Vagina (tissue), 2 donors: Measurements from ENCODE around the gene TMEM213. TPM values are rescaled to one million over a fixed set of nuclear protein-coding genes. Genes with fewer than 3 reads are reported as not detected.

Experiments
- DNase-seq, 2 donors: peaks; one replicate each; pipeline ENCODE4 v3.0.0-alpha.2; 2017; ENCODE audit errors: extremely low spot score in 2 of 2
- H3K27ac ChIP-seq: fragments of 200-600 bp; sonication (generic); one replicate; pipeline ENCODE4 v1.5.1; 2019
- H3K27me3 ChIP-seq: fragments of 200-600 bp; sonication (generic); one replicate; pipeline ENCODE4 v1.5.1; 2019
- H3K36me3 ChIP-seq, 2 donors: fragments of 200-600 bp; sonication (generic); one replicate each; pipeline ENCODE4 v1.5.1; 2017 to 2019
- H3K4me1 ChIP-seq: fragments of 200-600 bp; sonication (generic); one replicate; pipeline ENCODE4 v1.5.1; 2019
- H3K4me3 ChIP-seq, 2 donors: fragments of 200-600 bp; sonication (generic); 1 replicate in 1 of 2; 2 replicates in 1 of 2; pipeline ENCODE4 v1.5.1; 2016 to 2019
- H3K9me3 ChIP-seq: fragments of 200-600 bp; sonication (generic); one replicate; pipeline ENCODE4 v1.5.1; 2019
- CTCF ChIP-seq, 3 experiments: fragments of 450-650 bp in 2 of 3; fragments of 200-600 bp in 1 of 3; sonication (generic) in 1 of 3; IDR thresholded peaks; one replicate each; pipeline ENCODE4 v1.5.1; 2017 to 2019; ENCODE audit warnings: antibody characterized with exemption in 3 of 3, mild to moderate bottlenecking in 2 of 3, moderate library complexity in 2 of 3
- POLR2A ChIP-seq, 2 donors: fragments of 450-650 bp; IDR thresholded peaks; one replicate each; pipeline ENCODE4 v1.6.1; 2017; ENCODE audit warnings: antibody characterized with exemption in 2 of 2, mild to moderate bottlenecking in 2 of 2, moderate library complexity in 2 of 2
- POLR2AphosphoS5 ChIP-seq, 2 donors: sonication (generic); formaldehyde crosslinking; IDR thresholded peaks; one replicate each; pipeline ENCODE4 v1.9.0; 2017; ENCODE audit warnings: antibody characterized with exemption in 2 of 2, mild to moderate bottlenecking in 2 of 2, low read depth in 1 of 2; ENCODE audit not compliant: insufficient read depth in 1 of 2
- intact Hi-C: fragments of 100-400 bp; cut with DNase I; formaldehyde crosslinking; loops from one replicate; pipeline ENCODE4 v1.15.1; 2023
- total RNA-seq: library from RNA; depleted of rRNA; stranded (reverse); fragments of >200 nt; gene quantifications from one replicate; pipeline ENCODE4 v1.2.3, GENCODE V29; 2016

Gene TMEM213
- total RNA-seq, 1 donor from 2014 or later, result not detected

GRCh38 chr7:138834583-138834982 is 36.8 kb downstream of the TMEM213 start:
- Histone ChIP-seq H3K4me1 (no peaks in the 10 kb centered on the region), H3K27ac (no peak overlapping the region), H3K9me3 (no peaks in the 10 kb centered on the region), H3K36me3 (no peaks in the 10 kb centered on the region), H3K27me3 (no peaks in the 10 kb centered on the region), H3K4me3 (no peak overlapping the region)
- intact Hi-C loops, result no loop called here
- TF ChIP-seq POLR2AphosphoS5 (IDR thresholded peaks at IDR 0.05; ENCODE audit: insufficient read depth in 1 of 2, low read depth in 1 of 2), result no peak
- no peak for TF ChIP-seq CTCF (IDR thresholded peaks at IDR 0.05)
- TF ChIP-seq POLR2A (IDR thresholded peaks at IDR 0.05), result no peak
- DNase-seq, result no peak

GRCh38 chr7:138835087-138835486 is 37.3 kb downstream of the TMEM213 start:
- Histone ChIP-seq H3K4me3 (no peak overlapping the region), H3K36me3 (no peaks in the 10 kb centered on the region), H3K27me3 (no peaks in the 10 kb centered on the region), H3K27ac (no peak overlapping the region), H3K4me1 (no peaks in the 10 kb centered on the region), H3K9me3 (no peaks in the 10 kb centered on the region)
- DNase-seq, result no peak
- no peak for TF ChIP-seq CTCF (IDR thresholded peaks at IDR 0.05)
- no peak for TF ChIP-seq POLR2A (IDR thresholded peaks at IDR 0.05)
- intact Hi-C loops, result no loop called here

- H3K4me3 ChIP-seq, result no peak overlapping the region
Observed at GRCh38 chr7:138837627-138838026, 39.8 kb downstream of the TMEM213 start.

GRCh38 chr7:138838166-138838565 is 40.4 kb downstream of the TMEM213 start:
- Histone ChIP-seq H3K27me3 (no peaks in the 10 kb centered on the region), H3K27ac (no peak overlapping the region), H3K36me3 (no peaks in the 10 kb centered on the region), H3K4me3 (no peak overlapping the region), H3K9me3 (no peaks in the 10 kb centered on the region), H3K4me1 (no peaks in the 10 kb centered on the region)
- intact Hi-C loops, result no loop called here
- TF ChIP-seq POLR2AphosphoS5 (IDR thresholded peaks at IDR 0.05; ENCODE audit: insufficient read depth in 1 of 2, low read depth in 1 of 2), result no peak
- TF ChIP-seq POLR2A (IDR thresholded peaks at IDR 0.05), result no peak
- DNase-seq, result no peak

More at GRCh38 chr7:138837627-138838026, 39.8 kb downstream of the TMEM213 start:
- H3K27me3 ChIP-seq, result no peaks in the 10 kb centered on the region
- no peaks in the 10 kb centered on the region for H3K4me1 ChIP-seq
- intact Hi-C loops, result no loop called here
- no peaks in the 10 kb centered on the region for H3K9me3 ChIP-seq
- TF ChIP-seq CTCF (IDR thresholded peaks at IDR 0.05), result no peak
- TF ChIP-seq POLR2A (IDR thresholded peaks at IDR 0.05), result no peak
- no peak for TF ChIP-seq POLR2AphosphoS5 (IDR thresholded peaks at IDR 0.05; ENCODE audit: insufficient read depth in 1 of 2, low read depth in 1 of 2)
- H3K27ac ChIP-seq, result no peak overlapping the region
- H3K36me3 ChIP-seq, result no peaks in the 10 kb centered on the region
- no peak for DNase-seq

- Histone ChIP-seq H3K4me1 (no peaks in the 10 kb centered on the region), H3K9me3 (no peaks in the 10 kb centered on the region), H3K36me3 (no peaks in the 10 kb centered on the region), H3K4me3 (no peak overlapping the region), H3K27ac (no peak overlapping the region), H3K27me3 (no peaks in the 10 kb centered on the region)
- intact Hi-C loops, result no loop called here
- DNase-seq, result no peak
- TF ChIP-seq POLR2AphosphoS5 (IDR thresholded peaks at IDR 0.05; ENCODE audit: insufficient read depth in 1 of 2, low read depth in 1 of 2), result no peak
- TF ChIP-seq CTCF (IDR thresholded peaks at IDR 0.05), result no peak
- no peak for TF ChIP-seq POLR2A (IDR thresholded peaks at IDR 0.05)
Observed at GRCh38 chr7:138842111-138842510, 44.3 kb downstream of the TMEM213 start.
